IMR-90 (cell line): ENCODE results near the gene GPC5. TPM values are rescaled to one million over a fixed set of nuclear protein-coding genes. Genes with fewer than 3 reads are reported as not detected.

Source experiments
- ATAC-seq: fragments of 200-7000 bp; cut with Tn5 transposase; 2 replicates; pipeline ENCODE4 v1.9.1; 2020; ENCODE audit warnings: low read depth, mild to moderate bottlenecking, moderate library complexity
- BruUV-seq: library from RNA; stranded (reverse); fragments of 400-500 nt; replicated peaks from 2 replicates; lab custom pipeline; 2021; lab: Mats Ljungman, UMichigan
- CTCF ChIA-PET: fragments of 300-600 bp; formaldehyde crosslinking; extraction: SDS; loops from one replicate; lab custom pipeline; 2021; ENCODE audit warnings: antibody characterized with exemption; lab: Yijun Ruan, JAX
- POLR2A ChIA-PET: fragments of 300-600 bp; sonication (Branson Sonifier 250); formaldehyde crosslinking; loops from one replicate; lab custom pipeline; 2022; ENCODE audit warnings: antibody characterized with exemption; ENCODE audit not compliant: unreplicated experiment; lab: Charles Lee
- DNase-seq: peaks from one replicate; pipeline ENCODE4 v3.0.0; 2013
- H2AFZ ChIP-seq: replicated peaks from 2 replicates; pipeline ENCODE3; 2013; ENCODE audit warnings: low read length, mild to moderate bottlenecking; ENCODE audit not compliant: poor library complexity
- H2AK5ac ChIP-seq: 2 replicates; pipeline ENCODE4 v1.6.1; 2013; ENCODE audit warnings: low read depth, low read length, inconsistent platforms
- H2AK9ac ChIP-seq: replicated peaks from 2 replicates; pipeline ENCODE3; 2013; ENCODE audit warnings: mild to moderate bottlenecking, low read depth, low read length, moderate library complexity; ENCODE audit not compliant: poor library complexity
- H2BK120ac ChIP-seq: 2 replicates; pipeline ENCODE4 v1.6.1; 2013; ENCODE audit warnings: low read depth, low read length, inconsistent platforms
- H2BK15ac ChIP-seq: 3 replicates; pipeline ENCODE4 v1.6.1; 2013; ENCODE audit warnings: low read depth, low read length, inconsistent platforms
- H2BK20ac ChIP-seq: 2 replicates; pipeline ENCODE4 v1.6.1; 2013; ENCODE audit warnings: low read depth, mild to moderate bottlenecking, inconsistent platforms, low read length, moderate library complexity
- H2BK5ac ChIP-seq: 2 replicates; pipeline ENCODE4 v1.6.1; 2013; ENCODE audit warnings: mild to moderate bottlenecking, low read depth, low read length, inconsistent platforms; ENCODE audit not compliant: poor library complexity, severe bottlenecking
- H3K14ac ChIP-seq: replicated peaks from 2 replicates; pipeline ENCODE4 v1.6.1; 2013; ENCODE audit warnings: low read depth, low read length, inconsistent platforms
- H3K18ac ChIP-seq: 2 replicates; pipeline ENCODE4 v1.6.1; 2013; ENCODE audit warnings: low read depth, low read length, control low read depth
- H3K23ac ChIP-seq: 2 replicates; pipeline ENCODE4 v1.6.1; 2013; ENCODE audit warnings: low read depth, low read length, inconsistent platforms
- H3K27ac ChIP-seq: 2 replicates; pipeline ENCODE4 v1.5.1; 2013; ENCODE audit warnings: mild to moderate bottlenecking, control low read depth, low read length; ENCODE audit not compliant: insufficient read depth
- H3K27me3 ChIP-seq: 2 replicates; pipeline ENCODE4 v1.6.1; 2013; ENCODE audit warnings: low read length; ENCODE audit not compliant: control insufficient read depth, insufficient read depth
- H3K36me3 ChIP-seq: 2 replicates; pipeline ENCODE4 v1.6.1; 2013; ENCODE audit warnings: low read length, mixed read lengths; ENCODE audit not compliant: control insufficient read depth, insufficient read depth
- H3K4ac ChIP-seq: 2 replicates; pipeline ENCODE4 v1.6.1; 2013; ENCODE audit warnings: low read depth, low read length, inconsistent platforms
- H3K4me1 ChIP-seq: 2 replicates; pipeline ENCODE4 v1.6.1; 2013; ENCODE audit warnings: low read length, mixed read lengths; ENCODE audit not compliant: control insufficient read depth, insufficient read depth
- H3K4me2 ChIP-seq: 2 replicates; pipeline ENCODE4 v1.6.1; 2013; ENCODE audit warnings: low read depth, mild to moderate bottlenecking, control low read depth, low read length, moderate library complexity
- H3K4me3 ChIP-seq: 2 replicates; pipeline ENCODE4 v1.5.1; 2013; ENCODE audit warnings: low read depth, mild to moderate bottlenecking, control low read depth, low read length, moderate library complexity; ENCODE audit not compliant: insufficient read depth
- H3K56ac ChIP-seq: 2 replicates; pipeline ENCODE4 v1.6.1; 2013; ENCODE audit warnings: low read length, inconsistent platforms; ENCODE audit not compliant: insufficient read depth; ENCODE audit errors: extremely low read depth
- H3K79me1 ChIP-seq, 2 experiments: 2 replicates each; pipeline ENCODE4 v1.6.1; 2013; ENCODE audit warnings: low read length in 2 of 2, inconsistent platforms in 1 of 2, low read depth in 1 of 2
- H3K9ac ChIP-seq: 2 replicates; pipeline ENCODE4 v1.6.1; 2013; ENCODE audit warnings: low read depth, low read length, control low read depth
- H3K9me1 ChIP-seq: 2 replicates; pipeline ENCODE4 v1.6.1; 2013; ENCODE audit warnings: low read length, inconsistent platforms; ENCODE audit not compliant: insufficient read depth
- H3K9me3 ChIP-seq: 2 replicates; pipeline ENCODE4 v1.6.1; 2013; ENCODE audit warnings: low read length; ENCODE audit not compliant: control insufficient read depth, insufficient read depth
- H4K20me1 ChIP-seq: 2 replicates; pipeline ENCODE4 v1.6.1; 2013; ENCODE audit warnings: low read length, inconsistent platforms; ENCODE audit not compliant: insufficient read depth
- H4K5ac ChIP-seq: 2 replicates; pipeline ENCODE4 v1.6.1; 2013; ENCODE audit warnings: mild to moderate bottlenecking, low read depth, low read length, control low read depth
- H4K8ac ChIP-seq, 2 experiments: 2 replicates each; pipeline ENCODE4 v1.6.1; 2013; ENCODE audit warnings: low read depth in 2 of 2, low read length in 2 of 2, control low read depth in 1 of 2, inconsistent platforms in 1 of 2
- H4K91ac ChIP-seq: 2 replicates; pipeline ENCODE4 v1.6.1; 2013; ENCODE audit warnings: low read depth, low read length, inconsistent platforms; ENCODE audit not compliant: insufficient read depth
- BHLHE40 ChIP-seq: fragments of 150-350 bp; IDR thresholded peaks from 2 replicates; pipeline ENCODE4 v1.6.1; 2016; ENCODE audit warnings: mild to moderate bottlenecking, low read depth, low read length
- CEBPB ChIP-seq: IDR thresholded peaks from 2 replicates; pipeline ENCODE4 v1.6.1; 2012; ENCODE audit warnings: low read depth, low read length, improper control_type of control experiment
- CHD1 ChIP-seq: IDR thresholded peaks from 2 replicates; pipeline ENCODE4 v1.6.1; 2012; ENCODE audit warnings: low read depth, low read length, improper control_type of control experiment
- FOS ChIP-seq: fragments of 150-350 bp; IDR thresholded peaks from 2 replicates; pipeline ENCODE4 v1.6.1; 2016; ENCODE audit warnings: low read depth, low read length
- MAFK ChIP-seq: IDR thresholded peaks from 2 replicates; pipeline ENCODE4 v1.6.1; 2012; ENCODE audit warnings: low read depth, low read length, improper control_type of control experiment
- MAZ ChIP-seq: IDR thresholded peaks from 2 replicates; pipeline ENCODE4 v1.6.1; 2012; ENCODE audit warnings: low read depth, mild to moderate bottlenecking, low read length, improper control_type of control experiment, moderate library complexity, borderline replicate concordance
- MXI1 ChIP-seq: IDR thresholded peaks from 2 replicates; pipeline ENCODE4 v1.6.1; 2012; ENCODE audit warnings: low read depth, mild to moderate bottlenecking, low read length, moderate library complexity, borderline replicate concordance
- POLR2A ChIP-seq: IDR thresholded peaks from 2 replicates; pipeline ENCODE4 v1.6.1; 2012; ENCODE audit warnings: mild to moderate bottlenecking, low read depth, low read length
- RAD21 ChIP-seq: IDR thresholded peaks from 2 replicates; pipeline ENCODE4 v1.6.1; 2012; ENCODE audit warnings: low read length, improper control_type of control experiment
- RCOR1 ChIP-seq: IDR thresholded peaks from 2 replicates; pipeline ENCODE4 v1.6.1; 2012; ENCODE audit warnings: mild to moderate bottlenecking, low read length, improper control_type of control experiment; ENCODE audit not compliant: insufficient replicate concordance
- RFX5 ChIP-seq: IDR thresholded peaks from 2 replicates; pipeline ENCODE4 v1.8.0; 2012; ENCODE audit warnings: low read depth, mild to moderate bottlenecking, low read length, moderate library complexity
- SMC3 ChIP-seq: fragments of 150-350 bp; IDR thresholded peaks from 2 replicates; pipeline ENCODE4 v1.6.1; 2016; ENCODE audit warnings: low read depth, mild to moderate bottlenecking, antibody characterized with exemption, low read length, moderate library complexity
- WGBS, 2 experiments: methylation state at CpG; one replicate each; pipeline versions ENCODE4 v1.1.5 to v1.1.7; 2013; ENCODE audit warnings: missing lambda C conversion rate in 2 of 2; ENCODE audit not compliant: insufficient read length in 1 of 2; ENCODE audit errors: extremely low coverage in 2 of 2; 5-methylcytosine and 5-hydroxymethylcytosine counted together
- dilution Hi-C: fragments of 300-500 bp; cut with HindIII; formaldehyde crosslinking; loops from one replicate; pipeline ENCODE4 v1.14.3; 2018; ENCODE audit warnings: low sequenced_read_pairs; ENCODE audit not compliant: unreplicated experiment
- in situ Hi-C: fragments of 300-500 bp; cut with MboI; formaldehyde crosslinking; loops from 3 replicates; pipeline ENCODE4 v1.14.3; 2019; ENCODE audit warnings: low sequenced_read_pairs, inconsistent platforms, mixed read lengths
- intact Hi-C: fragments of 100-400 bp; cut with micrococcal nuclease; formaldehyde crosslinking; loops from 2 replicates; pipeline ENCODE4 v1.10.0; 2022
- polyA plus RNA-seq, 3 experiments: library from polyadenylated mRNA; depleted of rRNA; stranded (reverse); fragments of >200 nt; gene quantifications; 2 replicates each; pipeline ENCODE4 v1.2.3, GENCODE V29; 2012; ENCODE audit warnings: low replicate concordance in 1 of 3
- total RNA-seq: library from RNA; depleted of rRNA; stranded (reverse); fragments of >200 nt; gene quantifications from 2 replicates; pipeline ENCODE4 v1.2.3, GENCODE V29; 2012
- TF ChIP-seq, protein P1 (sequence below): conservative IDR thresholded peaks from 2 replicates; pipeline ENCODE4 v1.5.1; 2012; ENCODE audit warnings: mild to moderate bottlenecking, low read depth, low read length, improper control_type of control experiment
- TF ChIP-seq, protein P2 (sequence below): fragments of 150-350 bp; IDR thresholded peaks from 2 replicates; pipeline ENCODE4 v1.6.1; 2016; ENCODE audit warnings: low read depth, mild to moderate bottlenecking, low read length, moderate library complexity, borderline replicate concordance
- TF ChIP-seq, protein P3 (sequence below): fragments of 150-350 bp; IDR thresholded peaks from 2 replicates; pipeline ENCODE4 v1.6.1; 2017; ENCODE audit warnings: mild to moderate bottlenecking, antibody characterized with exemption, low read length, low read depth

Gene GPC5
- total and polyA plus RNA-seq, 2 of the 4 experiments (the other 2 are of a cell fraction), result 0.94 to 1.8 TPM

DNA sequence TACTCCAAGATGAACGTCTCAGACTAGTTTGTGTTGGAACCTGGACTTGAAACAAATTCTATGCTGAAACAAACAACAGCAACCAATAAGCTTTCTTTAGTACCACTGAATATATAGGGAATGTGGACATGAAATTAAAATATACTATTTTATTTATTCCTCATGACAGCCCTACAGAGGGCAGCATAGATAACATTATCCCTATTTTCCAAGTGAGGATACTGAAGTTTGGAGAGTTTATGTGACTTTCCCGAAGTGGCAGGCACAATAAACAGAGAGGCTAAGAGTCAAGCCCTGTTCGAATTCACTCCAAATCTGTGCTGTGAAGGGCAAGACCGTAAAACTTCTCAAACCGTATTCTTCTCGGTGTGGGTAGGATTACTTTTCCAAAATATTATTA is 1318.3 kb downstream of the GPC5 start:
- Histone ChIP-seq H3K23ac (no peak overlapping the region), H4K8ac (no peak overlapping the region), H3K36me3 (no peaks in the 10 kb centered on the region), H2AK5ac (no peak overlapping the region), H3K9me1 (no peaks in the 10 kb centered on the region), H3K4ac (no peak overlapping the region), H3K56ac (no peak overlapping the region), H3K18ac (no peak overlapping the region), H3K4me1 (no peaks in the 10 kb centered on the region), H2AFZ (no peak overlapping the region), H3K9me3 (no peaks in the 10 kb centered on the region), H3K27me3 (no peaks in the 10 kb centered on the region), H3K9ac (no peak overlapping the region), H4K20me1 (no peaks in the 10 kb centered on the region), H2BK20ac (no peak overlapping the region), H3K27ac (no peak overlapping the region), H3K4me3 (no peak overlapping the region), H2BK5ac (no peak overlapping the region), H4K91ac (no peak overlapping the region), H2AK9ac (no peak overlapping the region), H2BK120ac (no peak overlapping the region), H2BK15ac (no peak overlapping the region), H3K79me1 (no peaks in the 10 kb centered on the region), H4K5ac (no peak overlapping the region), H3K4me2 (0 out of 2 replicates have a peak overlapping the region, but pooled peaks have one; percentile 33), H3K14ac (no peak overlapping the region)
- DNase-seq (peak; percentile 19), ATAC-seq (peak; percentile 85)
- in situ Hi-C loops, result loop anchor here (10.0 kb wide), 2 partner anchors 508 to 1648 kb away; partner anchors contain the start of gene GPC6
- ChIA-PET POLR2A (no interaction called here), CTCF (interaction anchor here (0.7 to 1.2 kb wide), 3 partner anchors 509 to 1645 kb away, joined by 3 to 6 read pairs (median 3); no protein-coding TSS in a partner anchor)
- no peak for TF ChIP-seq MXI1
- no peak for TF ChIP-seq CHD1
- TF ChIP-seq, protein P1, sequence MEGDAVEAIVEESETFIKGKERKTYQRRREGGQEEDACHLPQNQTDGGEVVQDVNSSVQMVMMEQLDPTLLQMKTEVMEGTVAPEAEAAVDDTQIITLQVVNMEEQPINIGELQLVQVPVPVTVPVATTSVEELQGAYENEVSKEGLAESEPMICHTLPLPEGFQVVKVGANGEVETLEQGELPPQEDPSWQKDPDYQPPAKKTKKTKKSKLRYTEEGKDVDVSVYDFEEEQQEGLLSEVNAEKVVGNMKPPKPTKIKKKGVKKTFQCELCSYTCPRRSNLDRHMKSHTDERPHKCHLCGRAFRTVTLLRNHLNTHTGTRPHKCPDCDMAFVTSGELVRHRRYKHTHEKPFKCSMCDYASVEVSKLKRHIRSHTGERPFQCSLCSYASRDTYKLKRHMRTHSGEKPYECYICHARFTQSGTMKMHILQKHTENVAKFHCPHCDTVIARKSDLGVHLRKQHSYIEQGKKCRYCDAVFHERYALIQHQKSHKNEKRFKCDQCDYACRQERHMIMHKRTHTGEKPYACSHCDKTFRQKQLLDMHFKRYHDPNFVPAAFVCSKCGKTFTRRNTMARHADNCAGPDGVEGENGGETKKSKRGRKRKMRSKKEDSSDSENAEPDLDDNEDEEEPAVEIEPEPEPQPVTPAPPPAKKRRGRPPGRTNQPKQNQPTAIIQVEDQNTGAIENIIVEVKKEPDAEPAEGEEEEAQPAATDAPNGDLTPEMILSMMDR, result peak; percentile 60
- no peak for TF ChIP-seq FOS
- no peak for TF ChIP-seq RFX5
- no peak for TF ChIP-seq BHLHE40
- TF ChIP-seq, protein P2, sequence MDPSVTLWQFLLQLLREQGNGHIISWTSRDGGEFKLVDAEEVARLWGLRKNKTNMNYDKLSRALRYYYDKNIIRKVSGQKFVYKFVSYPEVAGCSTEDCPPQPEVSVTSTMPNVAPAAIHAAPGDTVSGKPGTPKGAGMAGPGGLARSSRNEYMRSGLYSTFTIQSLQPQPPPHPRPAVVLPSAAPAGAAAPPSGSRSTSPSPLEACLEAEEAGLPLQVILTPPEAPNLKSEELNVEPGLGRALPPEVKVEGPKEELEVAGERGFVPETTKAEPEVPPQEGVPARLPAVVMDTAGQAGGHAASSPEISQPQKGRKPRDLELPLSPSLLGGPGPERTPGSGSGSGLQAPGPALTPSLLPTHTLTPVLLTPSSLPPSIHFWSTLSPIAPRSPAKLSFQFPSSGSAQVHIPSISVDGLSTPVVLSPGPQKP, result no peak
- no peak for TF ChIP-seq MAZ
- no peak for TF ChIP-seq RCOR1
- TF ChIP-seq SMC3, result peak; percentile 56
- TF ChIP-seq MAFK, result no peak
- TF ChIP-seq CEBPB, result no peak
- TF ChIP-seq RAD21, result peak; percentile 65
- TF ChIP-seq POLR2A, result no peak
- TF ChIP-seq, protein P3, sequence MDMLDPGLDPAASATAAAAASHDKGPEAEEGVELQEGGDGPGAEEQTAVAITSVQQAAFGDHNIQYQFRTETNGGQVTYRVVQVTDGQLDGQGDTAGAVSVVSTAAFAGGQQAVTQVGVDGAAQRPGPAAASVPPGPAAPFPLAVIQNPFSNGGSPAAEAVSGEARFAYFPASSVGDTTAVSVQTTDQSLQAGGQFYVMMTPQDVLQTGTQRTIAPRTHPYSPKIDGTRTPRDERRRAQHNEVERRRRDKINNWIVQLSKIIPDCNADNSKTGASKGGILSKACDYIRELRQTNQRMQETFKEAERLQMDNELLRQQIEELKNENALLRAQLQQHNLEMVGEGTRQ, result no peak
- dilution Hi-C loops, result no loop called here
- no CpG with 5 or more reads among the region's 6 CpGs for WGBS, 2 experiments
- intact Hi-C loops, result loop anchor here (1.0 to 5.0 kb wide), 2 partner anchors 510 to 1646 kb away; partner anchors contain the start of gene GPC6
- no TSS peak for BruUV-seq
